Limb (tissue), 2 donors: ENCODE measurements around the gene DMXL1.
"Not testable (repeated sequence)": the region's sequence is repeated elsewhere in the genome, so short reads cannot be mapped to it uniquely, and the experiment has no call there.

Experiments used
- DNase-seq, 2 donors: peaks; one replicate each; pipeline ENCODE4 v3.0.0-alpha.2; 2016; ENCODE audit errors: extremely low spot score in 2 of 2

Gene DMXL1

GRCh38 chr5:119063579-119064379, 7.1 kb upstream of the DMXL1 start:
- DNase-seq: no peak

- DNase-seq: no peak
These were observed 3.4 kb upstream of the DMXL1 start for GRCh38 chr5:119067450-119067849.

GRCh38 chr5:119070578-119070827, 384 bp upstream of the DMXL1 start:
- DNase-seq: no peak

- peak in 1 of 2 donors; percentile 6 for DNase-seq
These were observed 691 bp downstream of the DMXL1 start for GRCh38 chr5:119071561-119071995.

GRCh38 chr5:119072496-119072895, 1.6 kb downstream of the DMXL1 start:
- DNase-seq: no peak

GRCh38 chr5:119073746-119074337, 3.0 kb downstream of the DMXL1 start:
- DNase-seq: not testable (repeated sequence)

GRCh38 chr5:119074419-119074818, 3.5 kb downstream of the DMXL1 start:
- DNase-seq: no peak

GRCh38 chr5:119075269-119075668, 4.4 kb downstream of the DMXL1 start:
- not testable (repeated sequence) for DNase-seq

- DNase-seq: no peak
These were observed 5.2 kb downstream of the DMXL1 start for GRCh38 chr5:119076080-119076479.

GRCh38 chr5:119077444-119077843, 6.6 kb downstream of the DMXL1 start:
- no peak for DNase-seq

GRCh38 chr5:119078071-119078846, 7.4 kb downstream of the DMXL1 start:
- DNase-seq: no peak

GRCh38 chr5:119078861-119079260, 8.0 kb downstream of the DMXL1 start:
- no peak for DNase-seq

- DNase-seq: no peak
These were observed 8.5 kb downstream of the DMXL1 start for GRCh38 chr5:119079318-119079921.

GRCh38 chr5:119080936-119081335, 10.0 kb downstream of the DMXL1 start:
- DNase-seq: no peak

- DNase-seq: no peak
These were observed 11.8 kb downstream of the DMXL1 start for GRCh38 chr5:119082691-119083090.

- DNase-seq: no peak
These were observed 12.8 kb downstream of the DMXL1 start for GRCh38 chr5:119083679-119084078.

GRCh38 chr5:119088438-119088837, 17.6 kb downstream of the DMXL1 start:
- DNase-seq: no peak

GRCh38 chr5:119095611-119096010, 24.7 kb downstream of the DMXL1 start:
- DNase-seq: no peak

GRCh38 chr5:119105971-119106370, 35.1 kb downstream of the DMXL1 start:
- no peak for DNase-seq

- no peak for DNase-seq
These were observed 41.3 kb downstream of the DMXL1 start for GRCh38 chr5:119112151-119112550.

GRCh38 chr5:119117237-119117636, 46.4 kb downstream of the DMXL1 start:
- DNase-seq: no peak

GRCh38 chr5:119118000-119118399, 47.1 kb downstream of the DMXL1 start:
- no peak for DNase-seq
